ENCODE data around the gene ELF3. TPM values are rescaled to one million over a fixed set of nuclear protein-coding genes. Genes with fewer than 3 reads are reported as not detected.

The ELF3 gene
- total and polyA plus RNA-seq, 2 of the 8 experiments (the other 6 are each of a cell fraction or from before 2014, with no cell fraction given) = 17.3 to 25.0 TPM

GRCh38 chr1:202063093-202063492 lies 52.7 kb downstream of the ELF3 start:
- Histone ChIP-seq H3K4me2 (ENCODE audit: insufficient read depth in 1 of 2, low read depth in 2 of 2, low read length in 2 of 2) (0 out of 4 replicates have a peak overlapping the region, but pooled peaks of 1 of the 2 experiments have one; percentile 4), H4K91ac (replicated peaks; ENCODE audit: insufficient read length, low read length) (peak overlapping the region; percentile 17), H2BK5ac (ENCODE audit: low read depth, low read length) (no peak overlapping the region), H3K14ac (ENCODE audit: insufficient read length) (no peak overlapping the region), H4K5ac (ENCODE audit: insufficient read length, low read depth, low read length) (no peak overlapping the region), H3K4ac (replicated peaks; ENCODE audit: insufficient read length, low read depth, low read length) (no peak overlapping the region), H3K18ac (ENCODE audit: extremely low read depth, low read length) (no peak overlapping the region), H2BK15ac (ENCODE audit: low read length) (no peak overlapping the region), H2BK20ac (ENCODE audit: low read length) (no peak overlapping the region), H3K4me1 (replicated peaks in 1 of 4; ENCODE audit: control insufficient read depth in 3 of 4, insufficient read depth in 4 of 4, low read length in 3 of 4) (peaks cover 0 to 4% (median 0%) of the 10 kb centered on the region in 4 experiments; a peak in 3 of 7 replicates), H3K79me1 (ENCODE audit: low read depth, low read length) (no peaks in the 10 kb centered on the region), H3K9ac (replicated peaks in 1 of 4; ENCODE audit: extremely low read depth in 1 of 4, low read depth in 3 of 4, low read length in 3 of 4) (no peak overlapping the region), H3K27me3 (replicated peaks in 1 of 4; ENCODE audit: control insufficient read depth in 3 of 4, extremely low read depth in 1 of 4, insufficient read depth in 3 of 4, low read length in 3 of 4) (no peaks in the 10 kb centered on the region), H3K27ac (ENCODE audit: low read depth, low read length) (no peak overlapping the region), H3K36me3 (ENCODE audit: control insufficient read depth in 2 of 4, insufficient read depth in 4 of 4, low read length in 3 of 4) (no peaks in the 10 kb centered on the region), H3K23me2 (ENCODE audit: low read depth, low read length) (no peaks in the 10 kb centered on the region), H3K23ac (ENCODE audit: insufficient read length) (no peak overlapping the region), H3K79me2 (ENCODE audit: control insufficient read depth in 1 of 2, insufficient read depth in 2 of 2, low read length in 2 of 2) (no peaks in the 10 kb centered on the region), H2AFZ (ENCODE audit: low read length) (peak overlapping the region; percentile 55; the same call in 1 of the 2 replicates), H3K4me3 (ENCODE audit: extremely low read depth in 1 of 4, insufficient read depth in 2 of 4, low read depth in 3 of 4, low read length in 4 of 4) (no peak overlapping the region), H2AK5ac (ENCODE audit: low read depth, low read length) (no peak overlapping the region), H2BK120ac (replicated peaks; ENCODE audit: low read depth, low read length) (no peak overlapping the region), H4K8ac (ENCODE audit: extremely low read depth, insufficient read depth, low read length) (no peak overlapping the region), H3K56ac (replicated peaks; ENCODE audit: insufficient read length, low read depth, low read length) (no peak overlapping the region), H3K9me3 (ENCODE audit: insufficient read depth in 2 of 2, low read depth in 1 of 2, low read length in 1 of 2) (no peaks in the 10 kb centered on the region), H4K20me1 (replicated peaks in 1 of 2; ENCODE audit: control insufficient read depth in 1 of 2, insufficient read depth in 2 of 2, low read length in 2 of 2) (no peaks in the 10 kb centered on the region), H2BK12ac (ENCODE audit: low read depth, low read length) (no peak overlapping the region)
- 22% methylated on average over 1 of the region's 1 CpG; no CpG with 5 or more reads in 1 of the 2 experiments for WGBS, 2 experiments (ENCODE audit: extremely low coverage in 1 of 2, insufficient coverage in 1 of 2, insufficient read length in 1 of 2, insufficient replicate concordance in 2 of 2, low coverage in 1 of 2, low lambda C conversion rate in 2 of 2, missing lambda C conversion rate in 1 of 2)
- ChIA-PET POLR2A (ENCODE audit: partially characterized antibody) (interaction anchor here (0.8 to 1.0 kb wide), 2 partner anchors 12 to 53 kb away, joined by 3 to 5 read pairs; partner anchors contain the start of gene ELF3), CTCF (ENCODE audit: partially characterized antibody) (interaction anchor here (0.9 to 1.6 kb wide), 5 partner anchors 55 to 91 kb away, joined by 3 to 8 read pairs (median 3); no protein-coding TSS in a partner anchor)
- no peak for FAIRE-seq
- no peak for DNase-seq (ENCODE audit: low read depth in 1 of 2, low spot score in 2 of 2)
- no peak for TF ChIP-seq JUN (IDR thresholded peaks at IDR 0.05; ENCODE audit: low read depth, low read length)
- no peak for TF ChIP-seq SP4 (IDR thresholded peaks at IDR 0.05; ENCODE audit: low read length)
- TF ChIP-seq CHD1 (IDR thresholded peaks at IDR 0.05; ENCODE audit: low read depth, low read length) = no peak
- peak; percentile 42 for TF ChIP-seq CREB1 (IDR thresholded peaks at IDR 0.05)
- no peak for TF ChIP-seq EZH2 (IDR thresholded peaks at IDR 0.05; ENCODE audit: low read depth, low read length, severe bottlenecking)
- no peak for TF ChIP-seq TAF7 (optimal IDR thresholded peaks at IDR 0.05; ENCODE audit: borderline replicate concordance, low read depth, low read length)
- TF ChIP-seq POU5F1 (IDR thresholded peaks at IDR 0.05; ENCODE audit: low read depth, low read length) = no peak
- no peak for TF ChIP-seq EGR1 (IDR thresholded peaks at IDR 0.05; ENCODE audit: borderline replicate concordance, low read depth, low read length)
- peak; percentile 71; the same call in 1 of the 2 replicates for TF ChIP-seq MAFK (IDR thresholded peaks at IDR 0.05; ENCODE audit: low read depth, low read length)
- TF ChIP-seq RAD21 (IDR thresholded peaks at IDR 0.05 in 1 of 2, conservative IDR thresholded peaks at IDR 0.05 in 1 of 2; ENCODE audit: low read depth in 2 of 2, low read length in 2 of 2) = no peak
- TF ChIP-seq BACH1 (IDR thresholded peaks at IDR 0.05; ENCODE audit: low read length) = peak; percentile 67; the same call in 1 of the 2 replicates
- TF ChIP-seq RFX5 (IDR thresholded peaks at IDR 0.05; ENCODE audit: borderline replicate concordance, low read depth, low read length) = peak; percentile 58; the same call in 1 of the 2 replicates
- no peak for TF ChIP-seq RBBP5 (IDR thresholded peaks at IDR 0.05; ENCODE audit: borderline replicate concordance, low read depth, low read length)
- no peak for TF ChIP-seq GTF2F1 (IDR thresholded peaks at IDR 0.05; ENCODE audit: borderline replicate concordance, low read depth, low read length)
